Stimulated activated CD8-positive, alpha-beta memory T cell treated with anti-CD3 and anti-CD28 coated beads, Interleukin-15, amount 100 ng/mL, for 1 hour (primary cell): ENCODE results near the gene GAL3ST3.

ENCODE experiments used
- DNase-seq: peaks from one replicate; pipeline ENCODE4 v3.0.0-alpha.2; 2020; ENCODE audit warnings: low read depth

The GAL3ST3 gene

DNA sequence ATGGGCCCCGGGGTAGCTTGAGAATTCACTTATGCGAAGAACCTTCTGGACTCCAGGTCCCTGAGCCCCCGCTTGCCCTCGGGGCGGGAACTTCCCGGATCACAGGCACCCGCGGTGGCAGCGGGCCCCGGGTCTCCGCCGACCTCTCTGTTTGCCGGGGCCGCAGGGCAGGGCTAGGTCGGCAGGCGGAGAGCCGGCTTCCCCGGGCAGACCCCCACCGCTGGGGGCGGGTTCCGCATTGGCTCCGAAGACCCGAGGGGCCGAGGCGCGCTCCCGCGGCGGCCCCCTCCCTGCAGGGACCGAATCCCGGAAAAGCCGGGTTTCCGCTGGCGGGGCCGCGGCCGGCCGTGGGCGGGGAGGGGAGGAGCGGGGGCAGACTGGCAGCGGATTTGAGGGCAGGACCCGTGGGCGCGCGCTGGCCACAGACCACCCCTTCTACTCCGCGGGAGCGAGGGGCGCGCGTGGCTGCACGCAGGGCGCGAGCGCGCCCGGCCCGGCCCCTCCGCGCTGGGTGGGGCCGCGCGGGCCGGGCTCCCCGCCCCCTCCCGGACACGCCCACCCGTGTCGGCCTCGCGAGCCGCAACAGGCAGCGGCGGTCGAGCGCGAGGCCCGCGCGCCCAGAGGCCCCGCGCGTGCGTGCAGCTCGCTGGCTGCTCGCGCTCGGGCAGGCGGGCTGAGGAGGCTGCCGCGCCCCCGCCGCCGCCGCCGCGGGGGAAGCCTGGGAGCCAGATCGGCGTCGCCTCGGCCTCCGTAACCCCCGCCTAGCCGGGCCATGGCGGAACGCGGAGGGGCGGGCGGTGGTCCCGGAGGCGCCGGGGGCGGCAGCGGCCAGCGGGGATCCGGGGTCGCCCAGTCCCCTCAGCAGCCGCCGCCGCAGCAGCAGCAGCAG, 21.0 kb upstream of the GAL3ST3 start, which contains the start of gene PACS1:
PACS1 (plus strand) TSS at position 558 of the 889 bp plus-strand sequence; CDS start at position 773, 215 bp downstream.
- peak; percentile 50 for DNase-seq

DNA sequence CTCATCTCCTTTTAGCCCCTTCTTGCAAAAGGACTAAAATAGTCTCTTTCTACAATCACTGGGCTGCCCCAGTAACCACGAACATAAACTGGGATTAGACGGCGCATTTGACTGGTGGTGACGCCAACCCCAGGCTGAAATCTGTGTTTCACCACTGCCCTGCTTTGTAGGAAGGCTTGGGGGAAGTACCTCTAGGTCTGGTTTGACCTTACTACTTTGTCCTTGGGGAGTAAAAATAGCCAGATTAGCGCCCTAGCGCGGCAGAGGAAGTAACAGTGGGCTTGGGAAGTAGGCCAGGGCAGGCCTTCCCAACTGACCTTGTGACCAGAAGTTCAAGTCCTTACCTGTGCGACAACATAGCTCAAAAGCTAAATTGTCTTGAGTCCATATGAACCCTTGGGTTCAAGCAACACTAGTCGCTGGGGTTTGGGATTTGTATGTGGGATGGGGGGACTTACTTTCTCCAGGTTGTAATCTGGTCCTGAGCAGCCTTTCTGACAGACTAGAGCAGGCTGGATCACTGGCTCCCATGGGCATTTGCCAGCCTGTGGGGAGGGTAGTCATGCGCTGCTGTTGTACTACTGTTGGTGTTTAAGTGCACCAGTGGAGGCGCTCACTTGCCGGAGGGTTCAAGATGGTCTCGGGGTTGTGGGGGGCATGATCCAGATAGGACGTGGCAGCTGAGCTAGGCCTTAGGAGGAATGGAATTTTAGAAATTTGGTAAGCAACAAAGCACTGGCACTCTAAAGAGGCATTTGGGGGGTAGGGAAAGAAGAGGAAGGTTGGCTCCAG, 20.2 kb upstream of the GAL3ST3 start:
- DNase-seq, result no peak

DNA sequence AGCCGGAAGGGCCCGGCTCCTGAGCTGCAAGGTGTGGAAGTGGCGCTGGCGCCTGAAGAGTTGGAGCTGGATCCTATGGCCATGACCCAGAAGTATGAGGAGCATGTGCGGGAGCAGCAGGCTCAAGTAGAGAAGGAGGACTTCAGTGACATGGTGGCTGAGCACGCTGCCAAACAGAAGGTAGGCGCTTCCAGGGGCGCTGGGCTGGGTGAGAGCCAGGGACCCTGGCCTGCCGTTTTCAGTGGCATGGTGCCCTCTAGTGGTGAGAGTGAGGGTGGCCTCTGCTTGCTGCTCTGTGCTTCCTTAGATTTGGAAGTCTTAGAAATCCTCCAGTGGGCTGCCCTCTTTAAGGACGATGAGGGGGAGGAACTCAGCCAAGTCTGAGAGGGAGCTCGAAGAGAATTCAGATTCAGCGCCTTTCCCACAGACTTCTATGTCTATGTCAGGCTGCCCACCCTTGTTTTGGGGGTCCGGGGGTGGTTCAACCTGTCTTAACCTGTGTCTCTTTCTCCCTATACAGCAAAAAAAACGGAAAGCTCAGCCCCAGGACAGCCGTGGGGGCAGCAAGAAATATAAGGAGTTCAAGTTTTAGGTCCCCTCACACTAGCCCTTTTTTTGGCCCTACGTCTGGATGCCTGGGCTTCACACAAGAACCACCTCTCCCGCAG, 19.3 kb upstream of the GAL3ST3 start:
- DNase-seq, result peak; percentile 65

DNA sequence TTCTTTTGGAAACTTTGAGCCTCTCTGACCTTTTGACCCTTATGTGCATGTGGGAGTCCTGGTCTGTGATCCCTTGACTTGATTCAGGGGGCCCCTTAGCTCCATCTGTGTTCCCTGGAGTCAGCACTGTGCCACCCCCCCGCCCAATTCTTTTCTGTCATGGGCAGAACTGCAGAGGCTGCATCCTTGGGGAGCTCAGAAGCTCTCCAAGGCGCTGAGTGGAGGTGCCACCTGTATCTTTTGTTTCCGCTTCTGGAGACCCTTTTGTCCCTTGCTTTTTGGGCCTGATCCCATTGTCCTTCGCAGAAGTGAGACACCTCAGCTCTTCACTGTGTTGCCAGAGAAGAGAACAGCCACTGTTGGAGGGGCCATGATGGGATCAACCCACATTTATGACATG, 18.7 kb upstream of the GAL3ST3 start:
- no peak for DNase-seq

DNA sequence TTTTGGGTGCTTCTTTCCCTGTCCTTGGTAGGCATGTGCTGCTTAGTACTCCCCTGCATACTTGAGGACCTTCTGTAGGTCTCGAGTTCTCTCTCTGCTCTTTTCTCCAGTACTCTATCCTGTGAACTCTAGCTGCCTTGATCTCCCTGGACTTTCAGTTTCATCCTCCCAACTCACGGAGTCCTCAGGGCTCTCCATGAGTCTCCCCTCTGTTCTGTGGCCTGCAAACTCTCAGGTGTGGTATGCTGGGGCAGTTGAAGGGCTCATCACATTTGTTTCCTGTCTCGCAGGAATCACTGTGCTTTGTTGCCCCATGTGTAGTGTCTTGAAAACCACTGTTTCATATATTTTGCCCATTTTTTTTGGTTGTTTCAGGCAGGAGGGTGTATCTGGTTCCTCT, 17.8 kb upstream of the GAL3ST3 start:
- DNase-seq, result no peak

DNA sequence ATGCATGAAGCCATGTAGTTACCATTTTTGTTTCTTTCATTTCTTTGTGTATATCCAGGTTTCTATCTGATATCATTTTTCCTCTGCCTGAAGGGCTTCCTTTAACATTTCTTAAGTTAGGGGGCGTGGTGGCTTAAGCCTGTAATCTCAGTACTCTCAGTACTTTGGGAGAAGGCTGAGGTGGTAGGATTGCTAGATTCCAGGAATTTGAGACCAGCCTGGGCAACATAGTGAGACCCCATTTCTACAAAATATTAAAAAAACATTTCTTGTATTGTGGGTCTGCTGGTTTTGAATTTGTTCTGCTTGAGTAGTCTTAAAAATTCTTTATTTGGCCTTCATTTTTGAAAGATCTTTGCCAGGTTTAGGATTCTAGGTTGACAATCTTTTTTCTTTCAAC, 15.6 kb upstream of the GAL3ST3 start:
- no peak for DNase-seq

DNA sequence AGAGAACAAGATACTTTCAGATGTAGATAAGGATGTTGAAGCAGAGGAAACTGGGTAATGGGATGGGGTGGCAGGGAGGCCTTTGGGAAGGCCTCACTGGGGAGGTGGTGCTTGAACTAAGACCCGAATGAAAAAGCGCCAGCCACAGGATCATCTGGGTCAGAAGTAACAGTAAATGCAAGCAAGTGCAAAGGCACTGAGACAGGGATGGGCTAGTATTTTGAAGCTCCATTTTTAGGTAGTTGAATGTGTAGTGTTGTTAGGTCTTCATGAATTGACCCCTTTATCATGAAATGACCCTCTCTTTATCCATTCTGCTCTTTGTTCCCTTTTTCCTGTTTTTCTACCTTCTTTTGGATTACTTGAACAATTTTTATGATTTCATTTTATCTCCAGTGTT, 14.9 kb upstream of the GAL3ST3 start:
- no peak for DNase-seq

DNA sequence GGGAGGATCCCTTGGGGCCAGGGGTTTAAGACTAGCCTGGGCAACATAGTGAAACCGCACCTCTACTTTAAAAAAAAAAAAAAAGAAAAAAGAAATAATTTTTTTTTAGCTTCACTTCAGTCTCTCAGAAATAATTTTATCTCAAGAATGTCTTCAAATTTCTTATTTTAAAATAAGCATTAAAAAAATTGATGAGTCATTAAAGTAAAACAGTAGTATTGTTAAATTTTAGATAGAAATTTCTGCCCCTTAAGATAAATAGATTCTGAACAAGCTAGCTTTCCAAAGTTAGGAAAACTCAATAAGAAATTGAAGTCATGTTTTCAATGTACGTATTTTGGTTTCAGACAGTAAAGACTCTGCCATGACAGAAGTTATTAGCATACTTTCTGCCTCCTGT, 13.4 kb upstream of the GAL3ST3 start:
- DNase-seq, result no peak

DNA sequence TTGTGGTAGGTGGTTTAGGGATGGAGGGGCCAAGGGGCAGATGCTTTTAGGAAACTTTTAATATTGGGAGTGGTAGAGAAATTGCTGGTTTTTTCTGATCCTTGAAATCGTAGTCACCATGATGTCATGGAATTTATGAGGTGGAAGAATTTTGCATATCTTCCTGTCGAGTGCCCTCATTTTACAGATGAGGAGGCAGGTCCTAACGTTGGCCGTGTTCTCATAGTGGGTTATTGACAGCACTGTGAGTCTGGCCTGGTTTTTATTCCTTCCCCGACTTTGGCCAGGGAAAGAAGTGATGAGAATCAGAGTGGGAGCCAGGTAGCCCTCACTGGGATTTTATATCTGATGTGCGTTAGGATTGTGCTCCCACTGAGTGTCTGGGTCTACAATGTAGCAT, 12.3 kb upstream of the GAL3ST3 start:
- no peak for DNase-seq

DNA sequence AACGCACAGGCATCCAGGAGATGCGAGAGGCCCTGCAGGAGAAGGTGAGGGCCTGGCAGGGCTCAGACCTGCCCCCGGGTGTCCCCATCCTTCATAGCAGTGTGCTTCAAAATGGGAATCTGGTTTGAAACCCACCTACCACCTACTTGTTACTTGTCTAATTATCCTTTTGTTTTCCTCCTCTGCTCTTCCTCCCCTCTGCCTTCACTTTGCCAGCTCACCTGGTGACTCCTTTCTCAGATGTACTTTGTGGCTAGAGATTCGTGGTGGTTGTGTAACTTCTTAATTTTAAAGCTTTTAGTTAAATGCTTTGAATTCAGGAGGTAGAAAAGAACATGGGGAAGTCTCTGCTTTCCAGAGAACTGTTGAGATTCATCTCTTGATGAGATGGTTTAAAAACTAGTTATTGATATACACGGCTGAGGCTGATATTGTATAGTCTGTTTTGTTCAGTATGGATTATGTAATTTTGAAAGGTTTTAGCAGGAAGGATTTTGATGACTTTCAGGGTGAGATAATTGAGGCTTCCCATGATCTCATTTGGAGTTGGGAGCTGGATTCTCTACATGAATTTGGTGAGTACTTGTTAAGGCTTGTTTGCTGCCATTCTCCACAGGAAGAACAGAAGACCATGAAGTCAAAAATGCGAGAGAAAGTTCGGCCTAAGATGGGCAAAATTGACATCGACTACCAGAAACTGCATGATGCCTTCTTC, 11.2 kb upstream of the GAL3ST3 start:
- DNase-seq, result no peak

DNA sequence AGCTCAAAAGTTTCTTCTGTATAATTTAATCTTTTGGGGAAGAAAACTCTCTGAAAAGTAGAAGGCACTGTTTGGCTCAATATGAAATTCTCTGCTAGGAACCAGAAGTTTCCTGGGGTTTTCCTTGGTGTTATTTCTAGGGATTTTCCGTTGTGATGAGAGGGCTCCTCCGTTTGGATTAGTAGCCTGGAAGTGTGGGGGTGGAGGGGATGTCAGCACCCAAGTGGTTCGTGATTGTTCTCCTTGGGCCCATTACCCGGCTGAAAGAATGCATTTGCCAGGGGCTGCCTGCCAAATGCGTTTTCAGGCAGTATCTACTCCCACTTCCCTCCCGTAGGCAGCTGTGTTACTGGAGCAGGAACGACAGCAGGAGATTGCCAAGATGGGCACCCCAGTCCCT, 7.5 kb upstream of the GAL3ST3 start:
- DNase-seq, result no peak

DNA sequence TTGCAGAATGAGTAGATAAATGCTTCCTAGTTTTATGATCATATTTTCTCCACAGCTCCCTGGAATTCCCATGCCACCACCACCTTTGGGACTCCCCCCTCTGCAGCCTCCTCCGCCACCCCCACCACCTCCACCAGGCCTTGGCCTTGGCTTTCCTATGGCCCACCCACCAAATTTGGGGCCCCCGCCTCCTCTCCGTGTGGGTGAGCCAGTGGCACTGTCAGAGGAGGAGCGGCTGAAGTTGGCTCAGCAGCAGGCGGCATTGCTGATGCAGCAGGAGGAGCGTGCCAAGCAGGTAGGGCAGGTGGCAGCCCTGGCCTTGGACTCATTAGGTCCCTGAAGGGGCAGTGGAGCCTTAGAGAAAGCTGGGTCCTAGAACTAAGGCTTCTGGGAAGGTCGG, 6.1 kb upstream of the GAL3ST3 start:
- no peak for DNase-seq

DNA sequence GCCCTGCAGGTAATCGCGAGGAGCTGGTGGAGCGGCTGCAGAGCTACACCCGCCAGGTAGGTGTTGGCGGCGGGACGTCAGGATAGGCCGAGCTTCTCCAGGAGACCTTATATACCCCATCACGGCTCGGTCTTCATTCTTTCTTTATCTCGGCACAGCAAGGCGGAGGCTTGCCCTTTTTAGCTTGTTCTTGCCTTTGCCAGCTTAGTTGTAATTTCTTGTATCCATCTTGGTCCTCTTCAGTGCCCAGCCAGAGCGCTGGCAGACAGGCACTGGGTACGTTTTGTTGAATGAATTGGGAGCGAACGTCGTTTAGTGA, 3.7 kb upstream of the GAL3ST3 start:
- no peak for DNase-seq

DNA sequence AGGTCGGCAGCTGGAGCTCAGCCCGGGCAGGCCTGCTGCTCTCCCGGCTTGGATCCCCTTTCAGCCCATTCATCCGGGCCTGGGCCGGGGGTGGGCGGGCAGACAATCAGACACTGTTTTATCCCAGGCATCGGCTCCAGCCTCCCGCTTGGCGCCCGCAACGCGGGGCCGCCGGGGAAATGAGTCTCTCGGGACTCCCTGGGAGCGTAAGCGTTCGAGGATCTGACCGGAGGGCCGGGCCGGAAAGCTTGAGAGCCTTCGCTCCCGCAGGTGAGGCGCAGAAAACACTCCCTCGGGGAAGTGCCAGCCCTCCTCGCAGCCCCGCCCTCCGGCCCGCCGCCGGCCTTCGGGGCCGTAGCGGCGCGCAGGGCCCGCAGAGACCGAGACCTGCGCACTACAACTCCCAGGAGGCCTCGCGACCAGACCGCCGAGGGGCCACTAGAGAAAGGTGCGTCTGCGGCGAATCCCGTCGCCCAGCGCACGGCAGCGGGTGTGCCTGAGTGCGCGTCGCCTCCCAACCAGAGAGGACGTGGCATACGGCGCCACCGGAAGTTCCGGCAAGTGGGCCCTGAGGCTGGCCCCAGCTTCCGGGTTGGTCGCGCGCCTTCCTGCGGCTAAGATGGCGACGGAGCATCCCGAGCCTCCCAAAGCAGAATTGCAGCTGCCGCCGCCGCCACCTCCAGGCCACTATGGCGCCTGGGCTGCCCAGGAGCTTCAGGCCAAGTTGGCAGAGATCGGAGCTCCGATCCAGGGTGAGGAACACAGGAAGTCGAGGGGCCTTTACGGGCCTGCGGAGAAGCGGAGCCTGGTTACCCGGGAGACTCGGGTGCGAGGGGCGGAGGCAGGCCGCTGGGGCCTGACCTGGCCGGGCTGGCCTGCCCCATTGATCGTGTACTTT, 3.1 kb upstream of the GAL3ST3 start, which contains the start of gene SF3B2:
SF3B2 (plus strand) TSS at position 599 of the 898 bp plus-strand sequence; CDS start at position 620, 21 bp downstream.
- peak; percentile 87 for DNase-seq

DNA sequence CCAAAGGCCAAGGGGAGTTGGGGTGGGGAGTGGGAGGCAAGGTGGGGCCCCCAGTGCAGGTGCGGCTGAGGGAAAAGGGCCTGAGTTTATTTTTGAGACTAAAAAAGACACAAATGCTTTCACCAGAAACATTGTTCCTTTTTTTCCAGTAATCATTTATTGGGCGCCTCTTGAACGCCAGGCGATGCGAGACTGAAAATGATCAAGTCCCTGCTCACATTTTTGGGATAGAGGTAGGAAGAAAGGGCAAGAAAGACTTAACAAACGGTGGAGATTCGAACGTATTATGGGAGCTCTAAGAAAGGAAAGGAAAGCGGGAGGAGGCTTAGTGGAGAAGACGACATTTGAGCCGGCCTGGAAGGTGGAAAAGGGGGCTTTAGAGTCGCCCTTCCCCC, 2.4 kb upstream of the GAL3ST3 start:
- DNase-seq, result no peak

DNA sequence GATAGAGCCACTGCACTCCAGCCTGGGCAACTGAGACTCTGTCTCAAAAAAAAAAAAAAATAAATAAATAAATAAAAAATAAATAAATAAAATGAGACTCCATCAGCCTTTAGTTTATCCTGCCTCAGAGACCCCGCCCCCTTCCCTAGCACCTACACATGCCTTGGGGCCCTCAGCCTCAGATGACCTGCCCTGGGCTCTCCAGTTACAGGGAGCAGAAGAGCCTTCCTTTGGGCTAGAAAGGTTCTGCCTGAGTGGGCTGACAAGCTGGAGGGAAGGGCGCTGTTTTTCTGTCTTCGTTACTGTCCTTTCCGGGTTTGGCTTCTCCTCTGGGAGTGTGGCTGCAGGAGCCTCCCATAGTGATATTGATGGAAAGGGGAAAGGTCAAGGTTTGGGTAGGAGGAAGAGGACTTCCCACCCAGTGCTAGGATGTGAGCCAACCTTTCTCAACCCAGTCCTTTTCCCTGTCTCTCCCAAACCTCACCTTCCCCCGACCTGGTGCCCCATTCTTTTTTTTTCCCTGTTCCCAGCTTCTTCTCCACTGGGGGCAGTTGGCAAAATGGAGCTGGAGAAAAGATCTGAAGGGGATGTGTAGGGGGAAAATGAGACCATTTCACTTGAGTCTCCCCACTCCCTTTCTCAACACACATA, 1.7 kb upstream of the GAL3ST3 start:
- DNase-seq, result no peak

DNA sequence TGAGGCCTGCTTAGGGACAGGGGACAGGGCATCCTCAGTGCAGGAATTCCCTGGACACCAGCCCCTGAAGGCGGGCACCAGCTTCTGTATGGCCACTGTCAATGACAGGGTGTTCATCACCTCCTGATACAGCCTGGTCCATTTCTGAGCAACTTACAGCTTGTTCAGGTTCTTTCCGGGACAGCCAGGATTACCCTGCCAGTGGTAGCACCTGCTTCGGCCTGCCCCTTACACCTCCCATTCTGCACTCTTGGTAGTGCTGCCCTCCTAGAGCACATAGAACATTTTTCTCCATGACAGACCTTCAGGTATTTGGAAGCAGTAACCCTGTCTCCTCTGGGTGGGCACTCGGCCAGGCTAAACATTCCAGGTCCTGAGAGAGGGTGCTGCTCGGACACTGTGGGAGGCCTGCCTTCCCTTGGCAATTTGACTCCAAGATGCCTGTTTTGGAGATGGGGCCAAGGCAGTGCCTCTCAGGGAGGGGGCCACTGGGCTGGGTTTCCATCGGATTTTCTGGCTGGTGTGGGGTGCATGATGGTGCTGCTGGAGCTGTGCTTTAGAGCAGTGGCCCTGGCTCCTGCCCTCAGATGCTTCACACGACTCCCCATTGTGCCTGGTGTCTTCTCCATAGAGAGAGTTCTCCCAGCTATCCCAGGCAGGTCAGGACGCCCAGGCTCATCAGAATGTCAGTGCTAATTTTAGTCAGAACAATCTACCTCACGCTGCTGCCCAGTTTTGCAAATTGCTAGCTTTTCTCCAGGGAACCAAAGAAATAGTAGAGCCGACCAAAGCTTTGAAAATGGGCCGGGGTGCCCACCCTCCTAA, 1.2 kb downstream of the GAL3ST3 start:
- no peak for DNase-seq

DNA sequence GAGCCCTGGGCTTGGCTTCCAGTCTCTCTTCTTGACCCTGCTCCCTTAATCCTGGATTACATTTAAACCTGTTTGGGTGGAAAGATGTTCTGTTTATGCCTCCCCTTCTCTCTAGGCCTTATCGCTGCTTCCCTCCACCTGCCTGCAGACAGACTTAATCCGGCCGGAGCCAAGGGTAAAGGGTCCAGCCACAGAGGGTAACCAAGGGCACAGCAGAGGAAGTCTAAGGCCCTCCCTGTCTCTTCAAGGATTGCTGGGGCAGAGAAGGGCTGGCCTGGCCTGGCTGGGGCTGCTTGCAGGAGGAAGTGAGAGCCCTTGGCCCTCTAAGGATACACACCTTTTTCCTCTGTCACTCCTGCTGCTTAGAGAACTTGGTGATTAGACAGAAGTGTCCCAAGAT, 2.1 kb downstream of the GAL3ST3 start:
- DNase-seq, result no peak

DNA sequence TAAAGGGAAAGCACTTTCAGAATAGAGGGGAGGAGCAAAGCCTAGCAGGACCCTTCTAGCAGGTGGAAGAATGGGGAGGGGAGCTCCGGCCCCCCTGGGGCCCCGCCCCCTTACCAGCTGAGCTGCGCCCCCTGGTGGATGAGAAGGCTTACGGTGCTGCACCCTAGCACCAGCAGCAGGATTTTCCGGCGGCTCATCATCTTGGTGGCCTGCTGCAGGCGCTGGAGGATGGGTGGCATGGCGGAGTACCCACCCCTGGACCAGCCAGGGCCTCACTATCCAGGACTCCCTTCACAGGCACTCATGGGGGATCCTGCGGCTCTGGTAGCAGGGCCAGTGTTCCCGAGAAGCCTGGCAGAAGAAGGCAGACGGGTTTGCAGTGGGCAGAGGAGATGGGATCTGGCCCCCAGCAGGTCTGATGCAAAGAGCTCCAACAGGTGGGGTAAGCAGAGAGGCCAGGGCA, 3.8 kb downstream of the GAL3ST3 start:
- DNase-seq, result peak; percentile 78
